Globus pallidus (tissue), 1 donor: ENCODE results near the gene TSPAN33.

Source experiments
- DNase-seq: peaks from one replicate; pipeline ENCODE4 v3.0.0-alpha.2; 2015; ENCODE audit warnings: low spot score

Gene TSPAN33

GRCh38 chr7:129136887-129137642, 7.4 kb upstream of the TSPAN33 start:
- peak; percentile 31 for DNase-seq

GRCh38 chr7:129143724-129144094, 798 bp upstream of the TSPAN33 start:
- DNase-seq = no peak

GRCh38 chr7:129144834-129145668, 544 bp downstream of the TSPAN33 start:
- no peak for DNase-seq

- no peak for DNase-seq
Measured at GRCh38 chr7:129146237-129146979, 1.9 kb downstream of the TSPAN33 start.

GRCh38 chr7:129147731-129148130, 3.2 kb downstream of the TSPAN33 start:
- no peak for DNase-seq

GRCh38 chr7:129149511-129149910, 5.0 kb downstream of the TSPAN33 start:
- no peak for DNase-seq

GRCh38 chr7:129150199-129150996, 5.9 kb downstream of the TSPAN33 start:
- DNase-seq = no peak

GRCh38 chr7:129157651-129158050, 13.1 kb downstream of the TSPAN33 start:
- no peak for DNase-seq

- no peak for DNase-seq
Measured at GRCh38 chr7:129159539-129159938, 15.0 kb downstream of the TSPAN33 start.

- DNase-seq = no peak
Measured at GRCh38 chr7:129160161-129160905, 15.8 kb downstream of the TSPAN33 start.

GRCh38 chr7:129161524-129162225, 17.2 kb downstream of the TSPAN33 start:
- no peak for DNase-seq

- DNase-seq = no peak
Measured at GRCh38 chr7:129162732-129163131, 18.2 kb downstream of the TSPAN33 start.

- DNase-seq = no peak
Measured at GRCh38 chr7:129163875-129164544, 19.5 kb downstream of the TSPAN33 start.

GRCh38 chr7:129166745-129167144, 22.2 kb downstream of the TSPAN33 start:
- no peak for DNase-seq

- DNase-seq = no peak
Measured at GRCh38 chr7:129167817-129168216, 23.3 kb downstream of the TSPAN33 start.

GRCh38 chr7:129168231-129169021, 23.9 kb downstream of the TSPAN33 start:
- DNase-seq = no peak

- no peak for DNase-seq
Measured at GRCh38 chr7:129169171-129169671, 24.7 kb downstream of the TSPAN33 start.

- no peak for DNase-seq
Measured at GRCh38 chr7:129169686-129170440, 25.4 kb downstream of the TSPAN33 start.
